Sigmoid colon (tissue), 7 donors: ENCODE measurements around the gene TGM4. TPM values are rescaled to one million over a fixed set of nuclear protein-coding genes. Genes with fewer than 3 reads are reported as not detected.
"Not testable (repeated sequence)": the region's sequence is repeated elsewhere in the genome, so short reads cannot be mapped to it uniquely, and the experiment has no call there.

Experiments
- DNase-seq: peaks from one replicate; pipeline ENCODE4 v3.0.0-alpha.2; 2019
- H3K27ac ChIP-seq, 4 donors: fragments of 200-600 bp; sonication (generic); one replicate each; pipeline ENCODE4 v1.5.1; 2016 to 2019; ENCODE audit warnings: mild to moderate bottlenecking in 1 of 4
- H3K27me3 ChIP-seq, 3 donors: fragments of 200-600 bp; sonication (generic); one replicate each; pipeline ENCODE4 v1.5.1; 2019; ENCODE audit warnings: mild to moderate bottlenecking in 1 of 3
- H3K36me3 ChIP-seq, 4 donors: fragments of 200-600 bp; sonication (generic); one replicate each; pipeline ENCODE4 v1.5.1; 2016 to 2019
- H3K4me1 ChIP-seq, 4 donors: fragments of 200-600 bp; sonication (generic); one replicate each; pipeline ENCODE4 v1.5.1; 2017 to 2019
- H3K4me3 ChIP-seq, 4 donors: fragments of 200-600 bp; sonication (generic); one replicate each; pipeline ENCODE4 v1.5.1; 2017 to 2019; ENCODE audit warnings: mild to moderate bottlenecking in 2 of 4, moderate library complexity in 1 of 4
- H3K9me3 ChIP-seq, 4 donors: fragments of 200-600 bp in 3 of 4; sonication (generic) in 3 of 4; one replicate each; pipeline versions ENCODE4 v1.5.1 to v1.6.1; 2013 to 2019
- EP300 ChIP-seq, 4 donors: sonication (generic); formaldehyde crosslinking; IDR thresholded peaks; one replicate each; pipeline ENCODE4 v1.6.1; 2017; ENCODE audit warnings: antibody characterized with exemption in 4 of 4
- POLR2A ChIP-seq, 2 donors: fragments of 450-650 bp; IDR thresholded peaks; one replicate each; pipeline ENCODE4 v1.6.1; 2016; ENCODE audit warnings: antibody characterized with exemption in 2 of 2, mild to moderate bottlenecking in 2 of 2, moderate library complexity in 2 of 2
- POLR2AphosphoS5 ChIP-seq, 4 donors: sonication (generic); formaldehyde crosslinking; IDR thresholded peaks; one replicate each; pipeline ENCODE4 v1.6.1; 2017; ENCODE audit warnings: antibody characterized with exemption in 4 of 4
- WGBS, 2 donors: extraction: QIAGEN DNeasy Blood & Tissue Kit; methylation state at CpG; one replicate each; pipeline ENCODE4 v1.1.7; 2013; 5-methylcytosine and 5-hydroxymethylcytosine counted together
- intact Hi-C: fragments of 100-400 bp; cut with DNase I; formaldehyde crosslinking; loops from one replicate; pipeline ENCODE4 v1.15.1; 2023
- polyA plus RNA-seq, 3 donors: library from polyadenylated mRNA; stranded (reverse); fragments of 200-250 nt; gene quantifications; one replicate each; pipeline ENCODE4 v1.2.3, GENCODE V29; 2013
- total RNA-seq, 4 donors: library from RNA; depleted of rRNA; stranded (reverse); fragments of >200 nt; gene quantifications; one replicate each; pipeline ENCODE4 v1.1.0, GENCODE V29; 2016
- TF ChIP-seq, protein P1 (sequence below), 4 experiments: fragments of 450-650 bp in 3 of 4; fragments of 200-600 bp in 1 of 4; IDR thresholded peaks; one replicate each; pipeline ENCODE4 v1.5.1; 2016 to 2019; ENCODE audit warnings: antibody characterized with exemption in 4 of 4, mild to moderate bottlenecking in 3 of 4, moderate library complexity in 2 of 4
- donor health status: healthy with polysubstance abuse.
- donor health status: Bipolar disorder and iron deficiency.
- donor health status: healthy.

Gene TGM4
- total and polyA plus RNA-seq, 7 donors = not detected

DNA sequence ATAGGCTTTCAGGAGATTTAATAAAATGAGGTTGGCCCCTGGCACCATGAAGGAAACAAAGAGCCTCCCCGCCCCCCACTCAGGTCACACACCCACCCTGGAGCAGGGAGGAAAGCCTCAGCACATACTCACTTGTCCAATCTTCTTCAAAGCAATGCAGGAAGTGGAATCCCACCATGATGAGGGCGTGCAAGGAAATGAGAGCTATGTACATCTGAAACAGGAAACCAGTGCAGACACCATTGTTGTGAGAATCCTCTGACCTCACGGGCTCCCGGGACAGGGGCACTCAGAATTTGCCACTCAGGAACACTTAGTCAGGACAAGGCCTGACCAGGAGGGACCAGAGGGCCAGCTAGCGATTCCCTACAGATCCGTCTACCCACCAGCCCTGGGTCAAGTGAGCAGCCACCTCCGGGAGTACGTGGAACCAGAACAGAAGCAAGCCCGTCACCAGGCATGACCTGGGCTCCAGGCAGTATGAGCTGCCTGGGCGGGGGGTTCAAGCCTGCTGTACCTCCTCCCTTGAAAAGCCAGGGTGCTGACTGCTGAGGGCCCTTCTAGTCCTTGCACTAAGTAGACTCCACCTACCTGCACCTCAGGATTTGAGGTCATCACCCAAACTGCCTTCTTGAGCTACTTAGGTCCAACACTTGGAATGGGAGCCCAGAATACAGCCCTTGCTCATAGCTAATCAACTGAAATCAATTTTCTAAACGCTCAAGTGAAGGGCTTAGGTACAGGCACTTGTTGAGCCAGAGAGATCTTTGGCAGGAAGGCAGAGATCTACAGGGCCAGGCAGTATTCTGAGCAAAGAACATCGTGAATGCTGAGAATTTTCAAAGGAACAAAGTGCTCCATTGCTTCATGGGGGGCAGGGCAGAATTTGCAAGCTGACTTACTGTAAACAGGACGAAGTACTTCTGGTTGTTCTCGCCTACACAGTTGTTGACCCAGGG is 58.9 kb downstream of the TGM4 start:
- TF ChIP-seq, protein P1, sequence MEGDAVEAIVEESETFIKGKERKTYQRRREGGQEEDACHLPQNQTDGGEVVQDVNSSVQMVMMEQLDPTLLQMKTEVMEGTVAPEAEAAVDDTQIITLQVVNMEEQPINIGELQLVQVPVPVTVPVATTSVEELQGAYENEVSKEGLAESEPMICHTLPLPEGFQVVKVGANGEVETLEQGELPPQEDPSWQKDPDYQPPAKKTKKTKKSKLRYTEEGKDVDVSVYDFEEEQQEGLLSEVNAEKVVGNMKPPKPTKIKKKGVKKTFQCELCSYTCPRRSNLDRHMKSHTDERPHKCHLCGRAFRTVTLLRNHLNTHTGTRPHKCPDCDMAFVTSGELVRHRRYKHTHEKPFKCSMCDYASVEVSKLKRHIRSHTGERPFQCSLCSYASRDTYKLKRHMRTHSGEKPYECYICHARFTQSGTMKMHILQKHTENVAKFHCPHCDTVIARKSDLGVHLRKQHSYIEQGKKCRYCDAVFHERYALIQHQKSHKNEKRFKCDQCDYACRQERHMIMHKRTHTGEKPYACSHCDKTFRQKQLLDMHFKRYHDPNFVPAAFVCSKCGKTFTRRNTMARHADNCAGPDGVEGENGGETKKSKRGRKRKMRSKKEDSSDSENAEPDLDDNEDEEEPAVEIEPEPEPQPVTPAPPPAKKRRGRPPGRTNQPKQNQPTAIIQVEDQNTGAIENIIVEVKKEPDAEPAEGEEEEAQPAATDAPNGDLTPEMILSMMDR (IDR thresholded peaks at IDR 0.05) = no peak
- TF ChIP-seq POLR2A (IDR thresholded peaks at IDR 0.05) = no peak
- TF ChIP-seq POLR2AphosphoS5 (IDR thresholded peaks at IDR 0.05) = no peak
- H3K27me3 ChIP-seq = no peaks in the 10 kb centered on the region
- no peak for DNase-seq
- H3K4me1 ChIP-seq = no peaks in the 10 kb centered on the region
- 92 to 94% methylated on average over 14 of the region's 14 CpGs for WGBS, 2 donors
- H3K4me3 ChIP-seq = no peak overlapping the region
- H3K36me3 ChIP-seq = peaks cover 0 to 68% (median 41%) of the 10 kb centered on the region in 4 donors
- intact Hi-C loops = no loop called here
- no peak overlapping the region for H3K27ac ChIP-seq
- no peaks in the 10 kb centered on the region for H3K9me3 ChIP-seq

DNA sequence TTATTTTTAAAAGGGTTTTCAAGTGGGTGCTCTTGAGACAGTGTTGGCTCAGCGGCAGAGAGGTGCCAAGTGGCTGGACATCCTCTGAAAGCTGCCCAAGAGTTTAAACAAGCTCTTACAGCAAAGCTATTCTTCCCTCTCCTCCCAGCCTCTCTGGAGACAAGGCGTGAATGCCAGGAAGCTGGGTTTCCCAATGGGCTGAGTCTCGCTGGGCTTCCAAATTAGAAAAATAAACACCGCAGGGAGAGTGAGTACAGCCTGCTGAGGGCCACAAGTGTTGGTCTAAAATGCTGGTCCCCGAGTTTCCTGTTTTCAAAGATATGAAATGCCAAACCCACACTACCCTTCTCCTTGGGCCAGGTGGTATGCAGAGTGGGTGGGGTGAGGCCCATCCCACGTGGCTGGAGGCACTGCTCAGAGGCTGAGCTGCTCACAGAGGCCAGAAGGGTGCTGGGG is 65.2 kb downstream of the TGM4 start:
- intact Hi-C loops = no loop called here
- Histone ChIP-seq H3K4me3 (no peak overlapping the region), H3K27me3 (no peaks in the 10 kb centered on the region), H3K27ac (peak overlapping the region in 2 of 4 donors; percentile 27 to 53), H3K36me3 (peaks cover 0 to 81% (median 17%) of the 10 kb centered on the region in 4 donors), H3K4me1 (peaks cover 0 to 17% (median 3%) of the 10 kb centered on the region in 4 donors), H3K9me3 (no peaks in the 10 kb centered on the region)
- 81 to 87% methylated on average over 6 of the region's 6 CpGs for WGBS, 2 donors
- no peak for TF ChIP-seq POLR2A (IDR thresholded peaks at IDR 0.05)
- TF ChIP-seq, protein P1 (IDR thresholded peaks at IDR 0.05) = no peak
- no peak for TF ChIP-seq EP300 (IDR thresholded peaks at IDR 0.05)
- TF ChIP-seq POLR2AphosphoS5 (IDR thresholded peaks at IDR 0.05) = no peak
- no peak for DNase-seq

GRCh38 chr3:44942202-44942921 is 68.0 kb downstream of the TGM4 start:
- TF ChIP-seq EP300 (IDR thresholded peaks at IDR 0.05) (no peak), POLR2AphosphoS5 (IDR thresholded peaks at IDR 0.05) (no peak), POLR2A (IDR thresholded peaks at IDR 0.05) (no peak)
- H3K9me3 ChIP-seq = no peaks in the 10 kb centered on the region
- H3K27ac ChIP-seq = no peak overlapping the region
- no peaks in the 10 kb centered on the region for H3K27me3 ChIP-seq
- DNase-seq = no peak
- H3K4me3 ChIP-seq = no peak overlapping the region
- intact Hi-C loops = no loop called here
- peaks cover 0 to 17% (median 3%) of the 10 kb centered on the region in 4 donors for H3K4me1 ChIP-seq
- 94 to 97% methylated on average over 9 of the region's 9 CpGs for WGBS, 2 donors
- peaks cover 0 to 83% (median 14%) of the 10 kb centered on the region in 4 donors for H3K36me3 ChIP-seq

DNA sequence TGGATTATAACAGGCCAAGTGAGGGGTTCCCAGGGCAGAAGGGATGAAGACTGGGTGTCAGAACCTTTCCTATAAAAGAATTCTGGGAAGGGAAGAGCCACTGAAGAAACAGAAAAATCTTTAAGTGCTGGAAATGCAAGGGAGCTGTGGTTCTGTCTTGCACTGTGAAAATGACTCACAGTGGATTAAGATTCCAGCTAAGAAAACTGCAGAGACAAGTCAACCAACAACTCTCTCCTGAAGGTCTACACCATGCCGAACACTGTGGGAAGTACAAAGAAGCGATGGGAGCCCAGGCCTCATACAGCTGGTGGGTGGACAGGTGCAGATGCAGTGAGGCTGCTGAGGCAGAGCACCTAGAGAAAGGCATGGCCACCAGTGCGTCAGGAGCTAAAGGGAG is 73.8 kb downstream of the TGM4 start:
- Histone ChIP-seq H3K27me3 (no peaks in the 10 kb centered on the region), H3K9me3 (no peaks in the 10 kb centered on the region), H3K4me1 (no peaks in the 10 kb centered on the region), H3K27ac (no peak overlapping the region), H3K4me3 (no peak overlapping the region), H3K36me3 (peaks cover 0 to 28% (median 2%) of the 10 kb centered on the region in 4 donors)
- no peak for DNase-seq
- no peak for TF ChIP-seq POLR2AphosphoS5 (IDR thresholded peaks at IDR 0.05)
- no peak for TF ChIP-seq EP300 (IDR thresholded peaks at IDR 0.05)
- TF ChIP-seq POLR2A (IDR thresholded peaks at IDR 0.05) = no peak
- TF ChIP-seq, protein P1 (IDR thresholded peaks at IDR 0.05) = no peak
- intact Hi-C loops = no loop called here
- 97 to 98% methylated on average over 3 of the region's 3 CpGs for WGBS, 2 donors

DNA sequence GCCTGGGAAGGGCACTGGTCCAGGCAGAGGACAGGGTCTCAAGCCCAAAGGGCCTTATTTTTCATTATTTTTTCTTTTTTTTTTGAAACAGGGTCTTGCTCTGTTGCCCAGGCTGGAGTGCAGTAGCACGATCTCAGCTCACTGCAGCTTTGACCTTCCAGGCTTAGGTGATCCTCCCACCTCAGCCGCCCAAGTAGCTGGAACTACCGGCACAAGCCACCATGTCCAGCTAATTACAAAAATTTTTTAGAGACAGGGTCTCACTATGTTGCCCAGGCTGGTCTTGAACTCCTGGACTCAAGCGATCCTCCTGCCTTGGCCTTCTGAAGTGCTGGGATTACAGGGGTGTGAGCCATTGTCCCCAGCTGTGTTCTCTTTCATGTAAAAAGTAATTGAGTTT is 75.4 kb downstream of the TGM4 start:
- H3K27me3 ChIP-seq, intact Hi-C loops, H3K4me3 ChIP-seq, H3K27ac ChIP-seq, H3K4me1 ChIP-seq, H3K9me3 ChIP-seq, DNase-seq: not testable (repeated sequence)
- H3K36me3 ChIP-seq = peaks cover 0 to 23% (median under 1%) of the 10 kb centered on the region in 4 donors
- WGBS, 2 donors = 96 to 99% methylated on average over 4 of the region's 4 CpGs
